Measurements from ENCODE around the gene SEPTIN8.

The SEPTIN8 gene

GRCh38 chr5:132737982-132738681 is 38.9 kb downstream of the SEPTIN8 start:
- no peak for DNase-seq (ENCODE audit: low read depth in 1 of 2, low spot score in 1 of 2)
- Histone ChIP-seq H3K27me3 (ENCODE audit: insufficient read depth, poor library complexity, severe bottlenecking) (no peaks in the 10 kb centered on the region), H3K27ac (replicated peaks) (no peak overlapping the region), H3K4me3 (replicated peaks; ENCODE audit: insufficient read depth, low read length) (peak overlapping the region; percentile 81; the same call in 1 of the 2 replicates)
- TF ChIP-seq GABPA (IDR thresholded peaks at IDR 0.05; ENCODE audit: low read depth) (no peak), SPI1 (IDR thresholded peaks at IDR 0.05; ENCODE audit: borderline replicate concordance, low read depth) (no peak), POLR2AphosphoS5 (IDR thresholded peaks at IDR 0.05; ENCODE audit: low read depth) (no peak)
- TF ChIP-seq, protein P1, sequence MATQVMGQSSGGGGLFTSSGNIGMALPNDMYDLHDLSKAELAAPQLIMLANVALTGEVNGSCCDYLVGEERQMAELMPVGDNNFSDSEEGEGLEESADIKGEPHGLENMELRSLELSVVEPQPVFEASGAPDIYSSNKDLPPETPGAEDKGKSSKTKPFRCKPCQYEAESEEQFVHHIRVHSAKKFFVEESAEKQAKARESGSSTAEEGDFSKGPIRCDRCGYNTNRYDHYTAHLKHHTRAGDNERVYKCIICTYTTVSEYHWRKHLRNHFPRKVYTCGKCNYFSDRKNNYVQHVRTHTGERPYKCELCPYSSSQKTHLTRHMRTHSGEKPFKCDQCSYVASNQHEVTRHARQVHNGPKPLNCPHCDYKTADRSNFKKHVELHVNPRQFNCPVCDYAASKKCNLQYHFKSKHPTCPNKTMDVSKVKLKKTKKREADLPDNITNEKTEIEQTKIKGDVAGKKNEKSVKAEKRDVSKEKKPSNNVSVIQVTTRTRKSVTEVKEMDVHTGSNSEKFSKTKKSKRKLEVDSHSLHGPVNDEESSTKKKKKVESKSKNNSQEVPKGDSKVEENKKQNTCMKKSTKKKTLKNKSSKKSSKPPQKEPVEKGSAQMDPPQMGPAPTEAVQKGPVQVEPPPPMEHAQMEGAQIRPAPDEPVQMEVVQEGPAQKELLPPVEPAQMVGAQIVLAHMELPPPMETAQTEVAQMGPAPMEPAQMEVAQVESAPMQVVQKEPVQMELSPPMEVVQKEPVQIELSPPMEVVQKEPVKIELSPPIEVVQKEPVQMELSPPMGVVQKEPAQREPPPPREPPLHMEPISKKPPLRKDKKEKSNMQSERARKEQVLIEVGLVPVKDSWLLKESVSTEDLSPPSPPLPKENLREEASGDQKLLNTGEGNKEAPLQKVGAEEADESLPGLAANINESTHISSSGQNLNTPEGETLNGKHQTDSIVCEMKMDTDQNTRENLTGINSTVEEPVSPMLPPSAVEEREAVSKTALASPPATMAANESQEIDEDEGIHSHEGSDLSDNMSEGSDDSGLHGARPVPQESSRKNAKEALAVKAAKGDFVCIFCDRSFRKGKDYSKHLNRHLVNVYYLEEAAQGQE (IDR thresholded peaks at IDR 0.05; ENCODE audit: insufficient replicate concordance, low read depth), result no peak
- TF ChIP-seq, protein P2, sequence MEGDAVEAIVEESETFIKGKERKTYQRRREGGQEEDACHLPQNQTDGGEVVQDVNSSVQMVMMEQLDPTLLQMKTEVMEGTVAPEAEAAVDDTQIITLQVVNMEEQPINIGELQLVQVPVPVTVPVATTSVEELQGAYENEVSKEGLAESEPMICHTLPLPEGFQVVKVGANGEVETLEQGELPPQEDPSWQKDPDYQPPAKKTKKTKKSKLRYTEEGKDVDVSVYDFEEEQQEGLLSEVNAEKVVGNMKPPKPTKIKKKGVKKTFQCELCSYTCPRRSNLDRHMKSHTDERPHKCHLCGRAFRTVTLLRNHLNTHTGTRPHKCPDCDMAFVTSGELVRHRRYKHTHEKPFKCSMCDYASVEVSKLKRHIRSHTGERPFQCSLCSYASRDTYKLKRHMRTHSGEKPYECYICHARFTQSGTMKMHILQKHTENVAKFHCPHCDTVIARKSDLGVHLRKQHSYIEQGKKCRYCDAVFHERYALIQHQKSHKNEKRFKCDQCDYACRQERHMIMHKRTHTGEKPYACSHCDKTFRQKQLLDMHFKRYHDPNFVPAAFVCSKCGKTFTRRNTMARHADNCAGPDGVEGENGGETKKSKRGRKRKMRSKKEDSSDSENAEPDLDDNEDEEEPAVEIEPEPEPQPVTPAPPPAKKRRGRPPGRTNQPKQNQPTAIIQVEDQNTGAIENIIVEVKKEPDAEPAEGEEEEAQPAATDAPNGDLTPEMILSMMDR (IDR thresholded peaks at IDR 0.05; ENCODE audit: insufficient read depth, low read length), result no peak

DNA sequence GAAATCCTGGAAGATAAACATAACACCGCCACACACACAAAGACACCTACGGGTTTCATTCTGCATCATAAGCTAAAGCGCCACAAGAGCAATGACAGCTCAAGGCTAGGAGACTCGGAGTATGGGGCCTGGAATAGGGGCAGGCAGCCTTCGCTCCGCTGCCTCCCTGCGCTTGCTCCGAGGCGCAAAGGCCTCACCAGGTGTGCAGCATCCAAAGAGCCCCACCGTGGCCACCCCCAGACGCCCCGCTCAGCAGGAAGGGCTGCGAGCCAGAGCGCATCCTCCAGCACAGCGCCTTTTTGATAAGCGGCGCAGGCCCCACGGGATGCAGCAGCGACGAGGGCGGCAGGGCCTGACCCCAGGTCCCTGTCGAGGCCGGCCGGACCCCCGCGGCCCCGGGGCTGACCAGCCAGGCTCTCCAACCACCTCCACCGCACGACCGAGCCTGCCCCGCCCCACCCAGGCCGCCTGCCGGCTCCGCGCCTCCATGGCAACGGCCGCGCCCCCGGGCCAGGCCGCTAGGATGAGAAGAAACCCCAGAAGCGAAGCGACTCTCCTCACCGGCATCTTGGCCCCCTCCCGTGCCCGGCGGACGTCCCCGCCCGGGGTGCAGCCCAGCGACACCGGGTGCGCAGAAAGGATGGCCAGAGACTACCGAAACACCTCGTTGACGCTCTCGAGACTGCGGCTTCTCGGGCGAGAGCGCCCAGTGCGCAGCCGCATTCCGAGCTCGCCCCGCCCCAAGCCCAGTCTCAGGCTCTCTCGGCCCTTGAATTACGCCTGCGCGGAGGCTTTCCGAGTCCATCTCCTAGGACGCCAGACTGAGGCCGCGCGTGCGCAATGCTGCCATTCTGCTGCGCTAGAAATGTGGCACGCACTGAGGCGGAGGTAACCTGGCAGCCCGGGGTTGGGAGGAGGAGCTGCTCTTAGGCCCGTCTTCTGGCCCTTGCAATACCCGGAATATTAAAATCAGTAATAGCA is 39.9 kb downstream of the SEPTIN8 start, which contains the start of gene KIF3A:
Gene KIF3A, minus strand, starts transcription at position 694 of the 981 bp plus-strand sequence. Its CDS starts 127 bp downstream, at position 567.
- DNase-seq (ENCODE audit: low read depth in 1 of 2, low spot score in 1 of 2), result peak; percentile 79 to 90
- TF ChIP-seq, protein P1 (IDR thresholded peaks at IDR 0.05; ENCODE audit: insufficient replicate concordance, low read depth), result no peak
- TF ChIP-seq GABPA (IDR thresholded peaks at IDR 0.05; ENCODE audit: low read depth) (no peak), SPI1 (IDR thresholded peaks at IDR 0.05; ENCODE audit: borderline replicate concordance, low read depth) (no peak), POLR2AphosphoS5 (IDR thresholded peaks at IDR 0.05; ENCODE audit: low read depth) (no peak)
- TF ChIP-seq, protein P2 (IDR thresholded peaks at IDR 0.05; ENCODE audit: insufficient read depth, low read length), result no peak
- Histone ChIP-seq H3K27ac (replicated peaks) (no peak within 1 kb of the TSS), H3K27me3 (ENCODE audit: insufficient read depth, poor library complexity, severe bottlenecking) (no peaks in the 10 kb centered on the region), H3K4me3 (replicated peaks; ENCODE audit: insufficient read depth, low read length) (peak within 1 kb of the TSS; percentile 81)

- Histone ChIP-seq H3K27me3 (ENCODE audit: insufficient read depth, poor library complexity, severe bottlenecking) (no peaks in the 10 kb centered on the region), H3K4me3 (replicated peaks; ENCODE audit: insufficient read depth, low read length) (no peak overlapping the region), H3K27ac (replicated peaks) (no peak overlapping the region)
- TF ChIP-seq, protein P2 (IDR thresholded peaks at IDR 0.05; ENCODE audit: insufficient read depth, low read length), result no peak
- TF ChIP-seq POLR2AphosphoS5 (IDR thresholded peaks at IDR 0.05; ENCODE audit: low read depth) (no peak), SPI1 (IDR thresholded peaks at IDR 0.05; ENCODE audit: borderline replicate concordance, low read depth) (no peak), GABPA (IDR thresholded peaks at IDR 0.05; ENCODE audit: low read depth) (no peak)
- TF ChIP-seq, protein P1 (IDR thresholded peaks at IDR 0.05; ENCODE audit: insufficient replicate concordance, low read depth), result no peak
- DNase-seq (ENCODE audit: low read depth in 1 of 2, low spot score in 1 of 2), result no peak
Measured at GRCh38 chr5:132734687-132735086, 42.4 kb downstream of the SEPTIN8 start.
